ENCODE measurements around the gene ABCC12.

ABCC12 gene

DNA sequence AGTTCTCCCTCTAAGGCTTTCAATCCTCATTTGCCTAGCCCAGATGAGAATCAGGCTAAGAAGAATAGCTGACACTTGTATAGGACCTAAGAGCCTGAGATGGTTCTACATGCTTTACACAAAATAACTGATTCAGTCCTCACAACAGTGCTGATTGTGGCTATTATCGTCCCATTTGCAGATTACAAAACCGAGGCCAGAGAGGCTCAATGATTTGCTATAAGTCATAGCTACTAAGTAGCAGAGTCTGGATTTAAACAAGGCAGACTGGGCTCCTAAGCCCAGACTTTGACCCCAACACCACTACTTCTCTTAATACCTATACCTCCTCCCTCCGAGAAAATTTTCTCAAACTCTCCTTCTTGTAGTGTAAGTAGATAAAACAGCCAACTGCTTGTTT is 23.1 kb downstream of the ABCC12 start:
- no peak for DNase-seq (ENCODE audit: low spot score)

DNA sequence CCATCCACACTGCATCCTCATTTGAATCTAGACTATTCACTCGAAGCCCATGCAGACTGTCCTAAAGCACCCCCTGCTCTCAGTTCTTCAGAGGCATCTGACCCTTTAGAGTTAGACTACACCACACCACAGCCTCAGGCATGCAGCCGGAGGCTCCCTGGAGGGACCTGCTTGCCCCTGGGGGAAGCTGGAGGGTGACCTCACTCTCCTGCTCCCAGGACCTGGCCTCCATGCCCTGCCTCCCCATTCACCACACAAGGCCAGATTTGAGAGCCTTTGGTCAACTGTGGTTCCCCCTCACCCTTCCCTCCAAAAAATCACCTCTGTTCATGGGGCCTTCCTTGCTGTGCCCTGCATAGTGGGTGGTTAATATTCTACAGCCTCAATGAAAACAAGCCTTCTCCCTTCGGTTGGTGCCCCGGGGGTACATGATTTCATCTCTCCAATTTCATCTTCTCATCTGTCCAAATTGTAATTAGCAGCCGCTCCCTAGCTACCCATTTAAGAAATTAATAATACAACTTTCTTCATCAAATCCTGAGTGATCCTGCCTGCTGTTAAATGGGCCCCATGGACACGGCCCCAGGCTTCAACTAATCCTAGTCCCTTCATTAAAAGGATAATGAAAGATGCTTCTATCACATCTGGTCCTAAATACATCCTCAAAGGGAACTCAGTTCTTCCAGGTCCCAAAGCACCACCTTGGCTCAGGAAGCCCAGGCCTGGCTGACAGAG is 24.4 kb downstream of the ABCC12 start:
- no peak for DNase-seq (ENCODE audit: low spot score)

DNA sequence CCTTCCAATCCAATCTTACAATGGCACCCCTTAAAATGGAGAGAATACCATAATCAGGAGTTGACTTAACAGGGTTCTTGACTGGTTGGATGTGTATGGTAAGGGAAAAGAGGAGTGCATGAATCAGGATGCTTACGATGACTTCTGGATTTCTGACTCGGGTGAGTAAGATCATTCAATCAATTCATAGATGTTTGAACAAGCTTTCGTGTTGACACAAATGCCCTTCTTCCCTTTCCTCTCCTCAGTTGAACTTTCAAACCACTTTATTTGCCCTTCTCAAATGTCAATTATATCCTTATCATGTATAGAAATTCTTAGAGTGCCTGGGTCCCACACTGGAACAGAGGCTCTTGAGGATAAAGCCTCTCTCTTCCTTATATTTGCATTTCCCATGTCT is 25.9 kb downstream of the ABCC12 start:
- no peak for DNase-seq (ENCODE audit: low spot score)

GRCh38 chr16:48128769-48129168 is 27.0 kb downstream of the ABCC12 start:
- DNase-seq (ENCODE audit: low spot score), result no peak

GRCh38 chr16:48126801-48127644 is 28.8 kb downstream of the ABCC12 start:
- no peak for DNase-seq (ENCODE audit: low spot score)

DNA sequence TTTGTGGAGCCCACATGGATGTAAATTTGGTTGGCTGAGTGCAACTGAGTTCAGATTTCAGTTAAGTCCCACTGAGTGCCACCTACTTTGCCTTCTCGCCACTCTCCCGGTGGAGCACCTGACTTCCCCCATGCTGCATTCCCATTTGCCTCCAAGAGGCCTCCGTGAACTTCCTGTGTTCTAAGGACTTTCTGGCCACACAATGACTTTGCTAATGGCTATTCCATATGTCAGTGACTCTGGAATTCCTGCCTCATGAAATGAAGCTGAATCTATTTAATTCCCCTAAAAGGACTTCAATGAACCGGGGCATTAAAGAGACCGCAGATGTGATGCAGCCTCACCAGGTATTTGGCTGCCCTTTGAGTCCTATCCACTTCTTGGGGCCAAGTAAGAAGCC is 29.9 kb downstream of the ABCC12 start:
- DNase-seq (ENCODE audit: low spot score), result no peak

- no peak for DNase-seq (ENCODE audit: low spot score)
These were observed 31.5 kb downstream of the ABCC12 start for GRCh38 chr16:48124266-48124665.

- DNase-seq (ENCODE audit: low spot score), result peak; percentile 14
These were observed 32.5 kb downstream of the ABCC12 start for GRCh38 chr16:48123104-48123788.

DNA sequence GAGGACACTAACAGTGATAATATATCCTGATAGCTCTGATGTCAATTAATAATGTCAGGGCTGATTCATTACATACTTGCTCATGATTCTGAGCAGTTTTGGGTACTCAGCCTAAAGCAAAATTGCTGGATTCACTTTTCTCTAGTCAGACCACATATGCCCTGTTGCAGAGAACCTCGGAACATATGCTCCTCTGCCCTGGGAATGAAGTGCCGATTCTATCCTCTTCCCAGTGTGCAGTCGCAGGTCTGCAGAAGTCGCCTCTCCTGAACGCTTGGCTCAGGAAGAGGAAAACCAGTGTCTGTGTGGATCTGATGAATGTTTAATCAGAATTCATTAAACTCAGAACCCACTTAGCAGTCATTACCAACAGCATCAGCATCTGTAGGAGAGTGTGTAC is 34.5 kb downstream of the ABCC12 start:
- no peak for DNase-seq (ENCODE audit: low spot score)

DNA sequence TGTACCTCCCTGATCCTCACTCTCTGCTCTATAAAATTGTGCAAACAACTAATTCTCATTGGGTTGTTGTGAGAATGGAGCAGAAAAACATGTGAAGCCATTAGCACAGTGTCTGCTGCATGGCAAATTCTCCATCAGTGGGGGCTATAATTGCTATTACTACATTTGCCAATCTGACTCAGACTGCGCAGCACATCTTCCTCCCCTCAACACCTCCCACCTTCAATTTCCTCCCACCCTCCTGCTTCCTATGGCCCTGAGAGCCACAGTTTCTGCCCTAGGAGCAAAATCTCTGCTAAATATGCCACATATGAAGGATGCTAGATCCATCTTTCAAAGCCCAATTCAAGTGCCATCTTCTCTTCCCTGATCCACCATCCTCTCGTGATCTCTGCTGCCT is 37.0 kb downstream of the ABCC12 start:
- DNase-seq (ENCODE audit: low spot score), result no peak

DNA sequence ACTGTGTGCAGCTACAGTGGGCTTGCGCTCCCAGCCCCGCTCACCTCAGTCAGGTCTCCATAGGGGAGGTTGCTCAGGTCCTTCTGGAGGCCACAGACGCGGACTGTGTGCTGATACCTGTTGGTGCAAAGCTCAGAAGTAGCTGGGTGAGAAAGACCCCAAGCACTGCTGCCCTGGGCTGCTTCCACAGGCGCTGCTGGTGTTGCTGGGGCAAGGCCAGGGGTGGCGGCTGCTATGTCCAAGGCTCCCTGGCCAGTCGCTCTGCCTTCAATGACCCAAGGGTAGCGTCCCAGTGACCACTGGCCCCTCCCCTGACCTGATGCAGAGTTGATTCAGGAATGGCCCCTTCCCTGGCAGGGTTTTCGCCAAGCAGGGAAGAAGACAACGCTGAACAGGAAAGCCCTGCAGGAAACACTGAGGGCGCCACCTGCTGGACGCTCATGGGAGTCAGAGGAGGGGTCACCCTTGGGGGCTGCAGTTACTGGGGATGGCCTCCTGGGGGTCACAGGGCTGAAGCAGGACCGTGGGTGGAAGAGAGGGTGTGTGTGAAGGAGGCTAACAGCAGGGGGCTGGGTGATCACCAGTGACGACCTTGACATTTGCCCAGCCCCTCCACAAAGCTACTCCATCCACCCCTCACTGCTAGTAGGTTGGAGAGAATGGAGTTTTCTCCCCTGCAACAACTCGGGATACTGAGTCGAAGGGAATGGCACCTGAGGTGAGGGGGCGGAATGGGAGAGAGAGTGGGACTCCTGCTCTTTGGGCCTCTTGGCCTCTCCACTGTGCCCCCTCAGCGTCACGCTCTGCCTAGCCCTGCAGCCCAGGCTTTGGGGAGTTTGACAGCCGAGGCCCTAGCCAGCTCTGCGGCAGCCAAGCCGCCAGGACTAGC is 38.3 kb downstream of the ABCC12 start:
- DNase-seq (ENCODE audit: low spot score), result peak; percentile 37

DNA sequence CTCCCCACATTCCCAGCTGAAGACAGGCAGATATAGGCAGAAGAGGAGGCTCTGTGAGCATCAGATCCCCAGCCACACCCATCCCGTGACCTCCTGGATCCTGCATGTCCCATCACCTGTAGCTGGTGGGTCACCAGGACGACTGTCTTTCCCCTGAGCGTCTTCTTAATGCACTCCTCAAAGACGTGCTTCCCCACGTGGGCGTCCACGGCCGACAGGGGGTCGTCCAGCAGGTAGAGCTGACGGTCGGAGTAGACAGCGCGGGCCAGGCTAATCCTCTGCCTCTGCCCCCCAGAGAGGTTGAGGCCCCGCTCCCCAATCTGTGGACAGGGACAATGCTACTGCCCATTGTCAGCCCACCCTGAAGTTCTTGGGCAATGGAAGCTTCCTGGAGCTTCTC is 40.5 kb downstream of the ABCC12 start:
- DNase-seq (ENCODE audit: low spot score), result no peak

GRCh38 chr16:48114410-48114809 is 41.4 kb downstream of the ABCC12 start:
- DNase-seq (ENCODE audit: low spot score), result no peak

DNA sequence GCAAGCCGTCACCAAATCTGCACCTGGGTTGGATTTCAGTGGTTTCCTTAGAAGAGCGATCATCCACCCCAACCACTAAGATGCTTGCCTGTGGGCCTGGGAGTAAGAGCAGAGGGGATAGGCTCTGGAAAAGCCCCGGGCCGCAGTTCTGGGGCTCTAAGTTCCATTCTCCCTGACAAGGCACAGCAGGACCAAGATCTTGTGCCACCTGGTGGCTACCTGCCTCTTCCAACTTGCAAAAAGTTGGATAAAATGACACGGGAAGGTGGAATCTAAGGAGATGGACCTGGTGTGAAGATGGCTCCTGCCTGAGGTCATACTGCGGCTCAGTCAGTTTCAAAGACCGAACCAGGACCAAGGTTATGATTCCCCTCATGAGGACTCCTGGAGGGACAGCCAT is 42.3 kb downstream of the ABCC12 start:
- no peak for DNase-seq (ENCODE audit: low spot score)

DNA sequence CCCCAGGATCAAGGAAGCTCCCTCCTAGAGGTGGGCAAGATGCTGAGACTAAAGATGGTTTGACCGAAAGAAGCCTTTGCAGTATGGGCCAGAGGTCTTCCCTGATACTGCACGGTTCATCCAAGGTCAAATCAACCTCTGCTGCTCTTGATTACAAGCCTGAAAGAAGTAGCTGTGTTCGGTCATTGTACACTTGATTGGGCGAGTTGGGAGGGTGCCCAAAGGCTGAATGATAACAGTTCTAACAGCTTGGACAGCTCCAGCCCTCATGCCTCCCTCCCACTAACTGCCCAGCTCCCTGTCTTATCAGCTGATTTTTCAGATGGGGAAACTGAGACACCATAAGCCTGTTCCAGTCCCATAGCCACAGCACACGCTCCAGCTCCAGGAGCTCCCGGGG is 42.8 kb downstream of the ABCC12 start:
- no peak for DNase-seq (ENCODE audit: low spot score)

GRCh38 chr16:48112600-48112999 is 43.2 kb downstream of the ABCC12 start:
- DNase-seq (ENCODE audit: low spot score), result no peak

- no peak for DNase-seq (ENCODE audit: low spot score)
These were observed 44.8 kb downstream of the ABCC12 start for GRCh38 chr16:48110982-48111381.

DNA sequence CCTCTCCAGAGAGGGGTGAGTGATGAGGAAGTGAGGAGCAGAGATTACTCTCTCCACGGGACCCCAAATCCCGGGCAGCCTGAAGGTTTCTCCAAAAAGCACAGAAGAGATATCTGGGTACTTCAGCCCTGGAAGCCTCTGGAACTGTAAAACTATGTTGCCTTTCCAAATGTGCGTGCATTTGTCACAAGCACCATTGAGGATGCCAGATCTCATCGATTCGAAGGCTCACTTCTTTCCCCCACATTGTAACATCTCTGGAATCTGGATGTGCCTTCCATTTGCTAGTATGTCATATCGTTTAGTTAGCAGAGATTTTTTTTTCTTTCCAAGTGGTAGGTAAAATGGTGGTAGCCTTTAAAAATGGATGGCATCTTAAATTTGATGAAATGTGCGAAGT is 45.8 kb downstream of the ABCC12 start:
- no peak for DNase-seq (ENCODE audit: low spot score)

GRCh38 chr16:48109475-48109874 is 46.3 kb downstream of the ABCC12 start:
- no peak for DNase-seq (ENCODE audit: low spot score)

GRCh38 chr16:48106446-48106845 is 49.3 kb downstream of the ABCC12 start:
- DNase-seq (ENCODE audit: low spot score), result no peak
